HG03103 (cell line): ENCODE results near the gene ADAM12.
"Not testable (repeated sequence)": the region's sequence is repeated elsewhere in the genome, so short reads cannot be mapped to it uniquely, and the experiment has no call there.

Source experiments
- ATAC-seq: cut with Tn5 transposase; IDR thresholded peaks from one replicate; pipeline ENCODE4 v1.9.1; 2021; ENCODE audit warnings: low read depth; ENCODE audit not compliant: unreplicated experiment

The ADAM12 gene

DNA sequence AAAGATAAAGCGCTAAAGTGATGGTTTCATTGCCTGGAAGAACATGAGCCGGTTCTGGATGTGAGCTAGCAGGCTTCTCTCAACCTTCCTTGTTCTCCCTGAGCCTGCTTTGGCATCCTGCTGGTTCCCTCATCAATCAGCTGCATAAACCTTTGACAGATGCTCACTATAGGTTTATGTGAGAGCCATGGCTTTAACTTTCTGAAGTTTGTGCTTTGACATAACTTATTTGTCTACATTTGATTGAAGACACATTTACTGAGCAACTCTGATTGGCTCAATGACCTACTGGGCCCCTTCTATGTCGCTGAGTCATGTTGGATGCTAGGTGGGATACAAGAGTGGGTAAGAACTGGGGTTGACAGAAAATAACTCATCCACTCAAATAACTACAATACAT is 192.0 kb downstream of the ADAM12 start:
- ATAC-seq, result no peak

GRCh38 chr10:126191192-126191591 is 197.1 kb downstream of the ADAM12 start:
- no peak for ATAC-seq

- no peak for ATAC-seq
Measured at GRCh38 chr10:126188679-126189200, 199.5 kb downstream of the ADAM12 start.

DNA sequence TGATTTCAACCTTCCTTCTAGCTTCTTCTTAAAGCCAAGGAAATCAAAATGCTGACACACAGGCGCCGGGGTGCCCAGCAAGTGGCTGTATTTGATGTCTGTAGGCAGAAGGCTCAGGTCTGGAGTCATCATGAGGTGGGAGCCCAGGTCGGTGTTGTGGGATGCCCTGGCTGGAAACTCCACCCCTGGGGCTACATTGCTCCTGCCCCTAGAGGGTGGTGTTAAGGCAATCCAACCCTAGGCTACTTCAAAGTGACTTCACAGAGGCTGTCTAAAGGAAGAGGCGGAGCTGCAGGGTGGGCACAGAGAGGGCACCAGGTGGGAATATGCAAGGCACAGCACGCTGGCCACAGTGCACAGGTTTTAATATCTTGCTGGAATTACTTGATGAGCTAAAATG is 200.9 kb downstream of the ADAM12 start:
- no peak for ATAC-seq

DNA sequence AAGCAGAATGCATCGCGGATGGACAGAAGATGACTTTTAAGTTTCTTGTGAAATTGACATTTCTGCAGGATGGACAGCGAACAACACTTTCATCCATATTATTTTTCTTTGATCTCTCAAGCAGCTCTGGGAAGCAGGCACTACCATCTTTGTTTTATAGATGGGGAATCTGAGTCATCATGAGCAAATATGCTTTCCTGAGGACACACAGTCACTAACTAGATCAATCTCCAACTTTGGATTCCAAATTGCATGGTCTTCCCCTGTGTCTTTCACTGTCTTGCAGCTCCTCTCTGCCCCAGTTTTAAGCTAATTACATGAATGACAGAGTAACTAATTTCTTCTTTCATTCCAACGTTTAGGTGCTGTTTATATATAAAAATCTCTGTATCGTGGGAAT is 201.5 kb downstream of the ADAM12 start:
- no peak for ATAC-seq

DNA sequence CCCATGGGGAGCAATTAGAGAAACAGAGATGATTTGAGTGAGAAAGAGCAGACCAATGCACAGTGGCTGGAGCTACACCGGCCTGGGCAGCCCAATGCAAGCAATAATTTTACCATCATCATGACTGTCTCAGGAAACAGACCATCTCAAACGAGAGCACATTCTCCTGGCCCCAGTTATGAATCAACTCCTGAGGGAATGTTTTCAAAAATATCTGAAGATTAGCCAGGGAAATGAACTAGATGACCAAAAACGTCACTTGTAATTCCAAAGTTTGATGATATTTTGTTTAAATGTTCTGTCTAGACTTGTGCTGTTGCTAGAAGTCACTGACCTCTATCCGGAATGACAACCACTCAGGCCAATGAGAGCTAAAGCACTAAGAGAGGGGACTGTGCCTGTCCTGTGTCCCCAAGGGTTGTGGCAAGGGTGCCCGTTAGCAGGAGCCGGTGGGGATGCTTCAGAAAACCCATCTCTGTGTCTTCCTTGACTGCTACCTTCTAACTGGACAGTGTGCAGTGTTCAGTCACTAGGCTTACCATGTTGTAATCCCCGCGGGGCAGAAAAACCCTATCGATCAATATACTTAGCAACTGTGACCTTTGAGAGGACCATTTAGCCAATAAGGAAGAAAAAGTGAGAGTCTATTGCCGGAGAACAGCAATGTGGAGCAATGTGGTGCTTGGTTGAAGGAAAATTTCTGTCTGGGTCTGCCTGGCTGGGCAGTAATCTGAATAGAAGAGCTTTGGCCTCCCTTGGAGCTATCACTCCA is 202.4 kb downstream of the ADAM12 start:
- no peak for ATAC-seq

DNA sequence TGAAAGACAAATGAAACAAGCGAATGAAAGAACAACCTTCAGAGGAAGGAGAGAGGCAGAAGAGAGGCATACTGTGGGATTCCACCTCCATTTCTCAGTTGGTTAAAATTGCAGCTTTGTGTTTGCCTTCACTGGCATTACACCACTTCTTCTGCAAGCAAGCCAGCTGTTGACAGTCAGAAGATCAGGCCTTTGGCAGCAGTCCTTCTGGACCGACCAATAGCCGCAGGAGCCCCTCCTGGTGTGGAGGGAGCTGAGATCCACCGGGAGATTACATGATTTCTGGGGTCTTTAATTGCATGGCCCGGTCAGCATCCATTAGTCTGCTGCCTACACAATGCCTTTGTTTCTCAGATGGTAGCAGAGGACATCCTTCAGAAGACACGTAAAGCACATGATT is 206.7 kb downstream of the ADAM12 start:
- no peak for ATAC-seq

- ATAC-seq, result no peak
Measured at GRCh38 chr10:126179637-126180036, 208.6 kb downstream of the ADAM12 start.

GRCh38 chr10:126177417-126178030 is 210.8 kb downstream of the ADAM12 start:
- no peak for ATAC-seq

DNA sequence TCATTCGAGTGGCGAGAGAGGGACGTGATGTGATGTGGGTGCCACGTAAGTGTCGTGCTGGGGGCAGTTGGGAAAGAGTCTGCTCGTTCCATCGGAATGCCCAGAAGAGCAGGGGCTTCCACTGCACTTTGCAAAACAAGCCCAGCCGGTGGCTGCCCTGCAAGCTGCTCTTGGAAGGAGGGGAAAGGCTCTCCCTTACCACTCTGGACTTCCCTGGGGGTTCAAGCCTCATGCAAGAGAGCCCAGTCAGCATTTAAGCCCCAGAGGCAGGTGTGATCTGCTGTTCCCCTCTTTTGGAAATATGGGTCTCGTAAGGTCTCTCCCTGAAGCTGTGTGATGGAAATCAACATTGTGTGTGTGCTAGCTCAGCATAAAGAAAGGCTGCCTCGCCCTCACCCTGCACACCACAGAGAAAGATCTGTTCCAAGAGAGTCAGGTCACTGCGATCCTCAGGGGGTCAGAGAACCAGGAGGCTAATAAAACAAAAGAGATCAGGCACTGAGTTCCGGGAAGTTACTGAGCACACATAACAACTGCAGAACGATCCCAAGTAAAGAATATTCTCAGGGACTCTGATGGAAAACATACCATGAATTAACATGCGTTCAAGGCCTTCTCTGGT is 212.5 kb downstream of the ADAM12 start:
- ATAC-seq, result no peak

- ATAC-seq, result not testable (repeated sequence)
Measured at GRCh38 chr10:126172755-126173154, 215.5 kb downstream of the ADAM12 start.

GRCh38 chr10:126171555-126171954 is 216.7 kb downstream of the ADAM12 start:
- no peak for ATAC-seq

DNA sequence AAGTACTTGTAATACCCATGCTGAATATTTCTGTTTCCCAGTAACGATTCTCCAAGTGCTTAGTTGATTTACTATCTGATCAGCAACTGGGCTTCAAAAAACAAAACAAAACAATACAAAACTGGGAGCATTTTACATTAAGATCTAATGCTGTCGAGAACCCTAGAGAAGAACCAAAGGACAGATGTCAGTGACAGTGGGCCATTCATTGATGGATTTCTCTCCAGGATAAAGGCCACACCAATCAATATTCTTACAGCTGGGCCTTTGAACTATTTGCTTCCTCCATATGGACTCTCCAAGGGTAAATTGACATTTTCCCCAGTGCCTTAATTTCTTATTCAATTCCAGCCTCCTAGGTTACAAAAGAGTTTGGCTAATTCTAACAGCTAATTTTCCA is 217.5 kb downstream of the ADAM12 start:
- ATAC-seq, result no peak

- no peak for ATAC-seq
Measured at GRCh38 chr10:126170371-126170770, 217.9 kb downstream of the ADAM12 start.

- no peak for ATAC-seq
Measured at GRCh38 chr10:126169899-126170298, 218.4 kb downstream of the ADAM12 start.

DNA sequence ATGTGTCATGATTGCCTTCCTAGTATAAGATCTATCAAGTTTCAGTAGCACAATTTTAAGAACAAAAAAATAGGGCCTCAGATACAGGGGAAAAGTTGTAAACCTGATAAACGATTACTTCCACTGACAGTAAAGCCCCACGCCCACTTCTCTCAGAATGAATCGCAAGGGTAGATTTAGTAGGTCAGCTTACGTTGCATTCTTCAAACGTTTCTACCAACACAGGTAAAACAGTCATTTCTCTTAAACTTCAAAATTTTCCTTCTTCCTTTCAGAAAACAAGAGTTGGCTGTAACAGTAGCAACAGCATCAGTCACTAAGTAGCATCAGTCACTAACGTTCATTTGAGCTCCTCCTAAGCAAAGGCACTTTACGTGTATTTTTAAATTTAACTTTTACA is 221.5 kb downstream of the ADAM12 start:
- no peak for ATAC-seq

GRCh38 chr10:126165874-126166273 is 222.4 kb downstream of the ADAM12 start:
- ATAC-seq, result no peak

DNA sequence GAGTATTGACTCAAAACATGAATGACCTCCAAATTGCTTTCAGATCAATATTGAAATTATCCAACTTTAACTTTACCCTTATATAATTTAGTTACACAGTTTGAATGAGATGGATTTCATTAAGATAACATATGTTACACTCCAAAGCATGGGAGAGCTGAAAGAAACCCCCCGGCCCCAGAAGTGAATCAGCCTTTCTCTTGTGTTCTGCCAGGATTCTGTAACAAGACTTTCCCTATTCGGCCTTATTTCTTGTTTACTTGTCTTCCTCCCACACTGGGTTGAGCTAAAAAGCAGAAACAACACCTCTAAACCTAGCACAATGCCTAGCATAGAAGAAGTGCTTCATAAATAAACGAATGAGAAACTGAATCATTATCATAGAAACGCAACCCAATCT is 224.8 kb downstream of the ADAM12 start:
- no peak for ATAC-seq

DNA sequence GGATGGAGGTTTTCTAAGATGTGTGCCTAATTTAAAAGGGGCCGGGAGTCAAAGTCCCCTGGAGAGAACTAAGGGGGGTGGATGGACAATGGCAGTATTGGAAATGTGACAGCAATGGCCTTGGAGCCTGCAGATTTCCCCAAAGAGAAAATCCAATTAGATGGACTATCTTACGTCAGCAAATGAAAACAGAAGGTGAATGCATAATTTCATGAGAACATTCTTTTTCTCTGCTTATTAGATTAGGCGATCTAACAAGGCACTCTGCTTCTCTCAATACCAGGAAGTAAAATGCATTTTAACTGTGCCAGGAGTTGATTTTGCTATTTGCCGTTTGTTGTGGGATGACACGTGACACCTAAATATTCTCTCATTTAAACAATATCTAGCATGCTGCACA is 226.6 kb downstream of the ADAM12 start:
- ATAC-seq, result no peak

DNA sequence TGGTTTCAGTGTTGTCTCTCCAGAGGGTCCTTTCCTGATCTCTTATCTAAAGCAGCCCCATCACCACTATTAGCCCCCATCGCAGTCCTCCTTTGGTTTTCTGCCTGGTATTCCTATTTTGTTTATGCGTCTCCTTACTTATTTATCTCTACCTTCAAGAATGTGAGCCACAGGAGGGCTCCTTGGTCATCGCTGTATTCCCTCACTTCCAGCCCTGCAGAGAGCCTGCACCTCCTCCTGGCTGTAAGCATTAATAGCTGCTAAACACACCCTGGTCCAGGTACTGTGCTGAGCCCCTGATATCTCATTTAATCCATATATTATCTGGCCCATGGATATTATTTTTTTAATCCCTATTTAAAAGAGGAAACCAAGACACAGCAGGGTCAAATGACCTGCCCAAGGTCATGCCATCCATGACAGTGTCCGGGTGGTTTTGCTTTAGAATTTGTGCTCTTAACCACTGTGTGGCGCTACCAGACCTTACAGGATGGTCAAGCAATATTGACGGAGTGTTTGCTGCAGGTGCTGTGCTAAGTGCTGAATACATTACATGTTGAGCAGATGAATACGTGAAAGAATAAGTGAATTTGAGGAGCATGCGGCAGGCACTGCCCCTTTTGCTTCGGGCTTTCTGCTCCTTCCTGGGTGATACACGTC is 227.2 kb downstream of the ADAM12 start:
- no peak for ATAC-seq

- no peak for ATAC-seq
Measured at GRCh38 chr10:126160571-126160970, 227.7 kb downstream of the ADAM12 start.
